ENCODE data around the gene NUTM2A.
"Not testable (repeated sequence)": the region's sequence is repeated elsewhere in the genome, so short reads cannot be mapped to it uniquely, and the experiment has no call there.

The NUTM2A gene, protein sequence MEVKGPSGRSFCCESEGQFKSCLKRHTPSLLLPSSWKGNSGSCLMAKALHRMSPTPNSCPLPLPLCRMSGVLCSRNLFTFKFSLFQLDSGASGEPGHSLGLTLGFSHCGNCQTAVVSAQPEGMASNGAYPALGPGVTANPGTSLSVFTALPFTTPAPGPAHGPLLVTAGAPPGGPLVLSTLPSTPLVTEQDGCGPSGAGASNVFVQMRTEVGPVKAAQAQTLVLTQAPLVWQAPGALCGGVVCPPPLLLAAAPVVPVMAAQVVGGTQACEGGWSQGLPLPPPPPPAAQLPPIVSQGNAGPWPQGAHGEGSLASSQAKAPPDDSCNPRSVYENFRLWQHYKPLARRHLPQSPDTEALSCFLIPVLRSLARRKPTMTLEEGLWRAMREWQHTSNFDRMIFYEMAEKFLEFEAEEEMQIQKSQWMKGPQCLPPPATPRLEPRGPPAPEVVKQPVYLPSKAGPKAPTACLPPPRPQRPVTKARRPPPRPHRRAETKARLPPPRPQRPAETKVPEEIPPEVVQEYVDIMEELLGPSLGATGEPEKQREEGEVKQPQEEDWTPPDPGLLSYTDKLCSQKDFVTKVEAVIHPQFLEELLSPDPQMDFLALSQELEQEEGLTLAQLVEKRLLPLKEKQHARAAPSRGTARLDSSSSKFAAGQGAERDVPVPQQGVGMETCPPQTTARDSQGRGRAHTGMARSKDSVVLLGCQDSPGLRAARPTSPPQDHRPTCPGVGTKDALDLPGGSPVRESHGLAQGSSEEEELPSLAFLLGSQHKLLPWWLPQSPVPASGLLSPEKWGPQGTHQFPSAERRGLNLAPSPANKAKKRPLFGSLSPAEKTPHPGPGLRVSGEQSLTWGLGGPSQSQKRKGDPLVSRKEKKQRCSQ

DNA sequence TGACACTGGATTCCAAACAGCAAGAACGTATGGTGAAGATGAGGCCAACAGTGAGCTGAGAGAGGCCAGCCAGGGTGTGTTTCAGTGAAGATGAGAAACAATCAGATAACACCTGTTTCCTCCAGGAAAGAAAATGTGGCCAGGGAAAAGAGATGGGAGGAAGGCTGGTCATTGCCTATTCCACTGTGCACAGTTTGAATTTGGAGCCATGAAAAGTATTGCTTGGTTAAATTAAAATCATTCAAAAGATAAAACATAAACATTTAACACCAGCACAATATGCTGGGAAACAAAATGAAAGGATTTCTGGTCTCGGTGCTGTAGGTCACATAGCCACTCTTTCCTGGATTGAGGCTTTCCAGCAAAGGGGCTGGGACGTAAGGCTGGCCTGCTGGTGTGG is at the start of gene NUTM2A:
NUTM2A (plus strand) TSS at position 301 of the 400 bp plus-strand sequence. CDS start 383 bp downstream, outside the sequence.
- DNase-seq: not testable (repeated sequence)

DNA sequence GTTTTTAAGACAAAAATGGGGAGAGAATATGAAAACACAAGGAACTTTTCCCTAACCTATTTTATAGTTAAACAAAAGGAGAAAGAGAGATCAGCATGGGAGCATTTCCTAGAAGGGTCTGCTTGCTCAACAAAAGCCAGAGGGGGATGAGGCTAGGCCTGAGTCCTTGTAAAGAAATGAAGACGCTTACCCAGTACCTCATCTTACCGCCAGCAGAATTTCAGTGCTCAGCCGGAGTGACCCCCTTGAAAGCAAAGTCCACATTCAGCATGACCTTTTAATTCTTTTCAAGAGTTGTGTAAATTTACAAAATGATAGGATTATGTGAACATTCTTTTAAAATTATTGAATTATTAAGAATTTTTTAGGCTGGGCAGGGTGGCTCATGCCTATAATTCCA is 47.7 kb upstream of the NUTM2A start:
- not testable (repeated sequence) for DNase-seq

DNA sequence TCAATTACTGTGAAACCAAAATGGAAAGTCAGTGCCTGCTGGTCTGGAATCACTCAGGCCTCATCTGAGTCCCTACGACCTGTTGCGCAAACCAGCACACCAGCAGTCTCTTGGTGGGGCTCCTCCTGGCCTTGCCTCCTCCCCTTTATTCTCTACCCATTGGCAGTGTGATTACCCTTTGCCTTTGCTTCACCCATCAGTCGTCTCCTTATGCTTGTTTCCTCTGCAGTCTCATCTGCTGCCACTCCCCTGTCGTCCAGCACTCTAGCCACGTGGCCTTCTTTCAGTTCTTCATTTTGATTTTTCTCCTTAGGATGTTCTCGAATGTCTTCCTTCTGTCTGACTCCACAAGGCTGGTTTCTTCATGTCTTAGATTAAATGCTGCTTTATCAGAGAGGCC is 40.8 kb upstream of the NUTM2A start:
- DNase-seq: not testable (repeated sequence)

DNA sequence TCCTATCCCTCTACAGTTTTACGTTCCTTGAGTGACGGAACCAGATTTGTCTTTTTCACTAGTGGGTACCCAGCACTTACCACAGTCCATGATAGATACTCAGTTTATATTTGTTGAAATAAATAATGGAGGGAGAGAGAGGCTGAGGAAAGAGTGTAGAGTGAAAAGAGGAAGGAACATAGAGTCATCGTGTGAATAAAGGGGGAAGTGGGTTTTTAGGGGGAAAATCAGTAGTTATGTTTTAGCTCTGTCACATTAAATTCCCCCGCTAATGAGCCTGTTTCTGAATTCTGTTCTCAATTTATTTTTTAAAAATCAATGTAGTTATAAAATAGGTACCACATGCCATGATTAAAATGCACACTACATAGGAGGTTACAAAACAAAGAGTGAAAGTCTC is 39.2 kb upstream of the NUTM2A start:
- DNase-seq: not testable (repeated sequence)

DNA sequence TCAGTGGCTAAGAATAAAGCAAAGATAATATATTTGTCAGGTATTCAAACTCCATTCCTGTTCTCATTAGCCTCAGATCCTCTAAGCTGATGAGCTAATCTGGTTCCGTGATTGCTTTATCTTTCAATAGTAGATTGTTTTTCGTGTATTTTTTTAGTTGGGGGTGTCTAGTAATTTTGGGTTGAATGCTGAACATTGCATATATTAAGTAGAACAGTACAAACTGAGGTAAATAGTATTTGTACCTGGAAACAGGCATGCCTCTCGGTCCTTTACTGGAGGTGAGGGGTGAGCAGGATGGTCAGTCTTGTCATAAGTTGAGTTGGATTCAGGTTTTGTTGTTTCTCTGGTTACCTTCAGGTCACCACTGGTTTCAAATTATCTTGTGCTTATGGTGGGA is 37.7 kb upstream of the NUTM2A start:
- not testable (repeated sequence) for DNase-seq

DNA sequence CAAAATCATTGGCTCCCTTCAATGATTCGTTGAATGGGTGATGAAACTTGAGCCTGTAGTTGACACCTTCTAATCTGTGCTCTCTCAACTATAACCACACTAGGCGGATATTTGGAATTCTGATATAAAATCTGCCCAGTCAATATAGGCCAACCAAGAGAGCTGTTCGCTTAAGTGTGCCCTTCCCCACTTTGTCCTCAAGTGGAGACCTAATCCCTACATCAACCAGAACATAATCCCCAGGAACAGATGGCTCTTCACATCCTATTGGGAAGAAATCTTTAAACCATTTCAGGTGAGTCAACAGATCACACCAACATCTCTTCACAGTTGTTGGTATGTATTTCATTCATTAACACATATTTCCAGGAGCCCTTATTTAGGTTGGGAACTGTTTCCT is 33.4 kb upstream of the NUTM2A start:
- DNase-seq: not testable (repeated sequence)

DNA sequence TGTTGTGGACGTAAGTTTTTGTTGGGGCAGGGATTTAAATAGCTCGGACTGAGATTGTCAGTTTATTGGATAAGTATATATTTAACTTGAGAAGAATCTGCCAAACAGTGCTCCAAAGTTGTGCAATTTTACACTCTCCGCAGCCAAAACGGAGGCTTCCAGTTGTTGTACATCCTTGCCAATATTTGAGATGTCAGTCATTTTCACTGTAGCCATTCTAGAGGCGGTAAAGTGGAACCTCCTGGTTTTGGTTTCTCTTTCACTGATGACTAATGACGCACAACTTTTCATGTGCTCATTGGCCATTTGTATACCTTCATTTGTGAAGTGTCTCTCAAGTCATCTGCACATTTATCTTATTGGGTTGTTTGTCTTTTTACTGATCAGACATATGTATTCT is 24.3 kb upstream of the NUTM2A start:
- DNase-seq: not testable (repeated sequence)

DNA sequence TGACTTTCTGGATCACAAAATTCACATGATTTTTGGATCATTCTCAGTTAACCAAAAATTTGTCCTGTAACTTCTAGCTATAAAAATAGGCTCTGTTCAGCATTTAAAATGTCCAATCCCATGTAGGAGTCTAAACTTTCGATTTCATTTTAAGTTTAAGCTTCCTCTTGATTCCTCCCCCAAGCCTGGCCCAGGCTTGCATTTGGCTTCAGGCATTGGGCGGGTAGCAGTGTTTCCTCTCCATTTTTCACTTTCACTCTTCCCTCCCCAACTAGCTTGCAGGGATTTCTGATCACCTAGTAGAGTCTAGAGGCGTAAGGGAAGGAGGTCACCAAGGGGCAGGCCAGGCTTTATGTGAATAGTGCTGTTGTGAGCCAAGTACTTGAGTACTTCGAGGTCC is 20.4 kb upstream of the NUTM2A start:
- not testable (repeated sequence) for DNase-seq

DNA sequence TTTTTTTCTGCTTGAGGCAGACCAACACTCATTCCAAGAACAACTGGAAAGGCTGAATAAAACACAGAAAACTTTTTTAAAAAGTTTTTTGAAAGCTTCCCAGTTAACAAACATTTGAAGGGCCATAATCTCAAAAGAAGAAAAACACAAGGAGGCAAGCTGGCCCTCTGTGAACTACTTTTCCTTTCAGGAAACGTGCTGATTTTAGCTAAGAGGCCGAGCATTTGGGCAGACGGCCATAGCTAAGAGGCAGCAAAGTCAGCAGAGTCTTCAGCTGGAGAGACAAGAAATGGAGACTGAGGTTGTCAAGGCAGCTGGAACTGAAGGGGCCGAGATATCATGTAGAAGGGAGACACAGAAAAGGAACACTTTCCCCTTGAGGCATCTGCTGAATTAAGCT is 18.3 kb upstream of the NUTM2A start:
- not testable (repeated sequence) for DNase-seq

DNA sequence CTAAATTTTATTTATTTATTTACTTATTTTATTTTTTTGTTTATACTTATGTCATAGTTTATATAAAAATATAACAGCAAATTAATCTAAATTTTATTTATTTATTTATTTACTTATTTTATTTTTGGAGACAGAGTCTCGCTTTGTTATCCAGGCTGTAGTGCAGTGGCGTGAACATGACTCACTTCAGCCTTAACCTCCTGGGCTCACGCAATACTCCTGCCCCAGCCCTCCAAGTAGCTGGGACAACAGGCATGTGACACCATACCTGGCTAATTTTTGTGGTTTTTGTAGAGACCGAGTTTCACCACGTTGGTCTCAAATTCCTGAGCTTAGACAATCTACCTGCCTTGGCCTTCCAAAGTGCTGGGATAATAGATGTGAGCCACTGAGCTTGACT is 14.9 kb upstream of the NUTM2A start:
- DNase-seq: not testable (repeated sequence)

DNA sequence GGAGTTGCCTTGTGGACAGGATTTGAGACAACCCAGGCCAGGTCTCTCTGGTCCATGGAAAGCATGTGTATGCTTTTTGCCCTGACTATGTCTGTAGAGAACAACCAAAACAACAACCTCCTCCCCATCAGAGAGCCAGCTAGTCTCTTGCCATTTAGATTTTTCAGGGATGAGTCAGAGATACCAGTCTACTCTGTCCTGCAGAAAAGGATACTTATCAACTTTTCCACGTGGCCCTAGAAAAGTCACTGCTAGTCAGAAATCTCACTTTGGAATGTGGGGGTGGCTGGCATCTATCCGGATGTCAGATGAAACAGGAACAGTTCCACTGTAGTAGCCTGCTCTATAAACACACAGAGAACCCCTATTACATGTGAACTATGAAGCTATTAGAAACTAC is 13.4 kb upstream of the NUTM2A start:
- DNase-seq: not testable (repeated sequence)

DNA sequence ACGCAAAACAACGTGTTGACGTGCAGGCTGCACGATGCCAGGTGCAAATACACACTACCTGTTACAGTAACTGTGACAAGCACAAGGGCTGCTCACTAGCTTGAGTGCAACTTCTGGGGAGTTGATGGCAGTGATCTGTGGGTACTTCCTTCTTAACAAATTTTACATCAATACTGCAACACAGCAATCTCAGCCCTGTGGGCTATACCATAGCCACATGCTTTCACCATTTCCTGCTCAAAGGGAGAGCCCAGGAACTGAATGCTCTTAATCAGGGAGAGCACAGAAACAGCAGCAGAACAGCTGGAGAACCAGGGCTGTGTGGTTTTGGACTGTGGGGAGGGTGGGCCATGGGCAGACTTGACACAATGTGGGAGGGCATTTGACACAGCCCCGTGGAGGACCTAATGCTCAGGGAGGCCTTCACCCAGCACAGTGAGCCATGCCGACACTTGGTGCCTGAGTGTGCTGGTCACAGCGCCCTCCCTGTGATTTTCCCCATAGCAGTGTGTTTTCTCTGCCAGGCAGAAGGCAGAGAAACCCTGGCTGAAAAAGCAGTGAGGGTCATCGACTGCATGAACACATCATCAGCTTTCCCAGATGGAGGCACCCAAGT is 12.0 kb upstream of the NUTM2A start:
- DNase-seq: not testable (repeated sequence)

DNA sequence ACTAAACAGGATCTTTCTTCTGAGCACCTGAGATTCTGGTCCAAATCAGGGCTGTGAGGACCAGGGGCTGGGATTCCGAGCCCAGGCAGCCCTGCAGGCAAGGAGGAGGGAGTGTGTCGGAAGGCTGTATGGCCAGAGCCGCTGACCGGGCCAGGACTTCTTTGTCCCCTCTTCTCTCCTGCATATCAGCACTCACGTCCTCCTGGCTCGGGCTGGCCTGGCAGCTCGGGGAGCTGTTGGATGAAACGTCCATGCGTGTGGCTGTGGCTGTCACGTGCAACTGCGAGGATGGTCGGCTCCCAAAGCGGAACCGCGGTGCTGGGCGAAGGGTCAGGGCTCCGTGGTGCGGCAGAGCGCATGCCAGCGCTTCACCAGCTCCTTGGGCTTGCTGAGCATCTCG is 11.4 kb upstream of the NUTM2A start:
- not testable (repeated sequence) for DNase-seq

DNA sequence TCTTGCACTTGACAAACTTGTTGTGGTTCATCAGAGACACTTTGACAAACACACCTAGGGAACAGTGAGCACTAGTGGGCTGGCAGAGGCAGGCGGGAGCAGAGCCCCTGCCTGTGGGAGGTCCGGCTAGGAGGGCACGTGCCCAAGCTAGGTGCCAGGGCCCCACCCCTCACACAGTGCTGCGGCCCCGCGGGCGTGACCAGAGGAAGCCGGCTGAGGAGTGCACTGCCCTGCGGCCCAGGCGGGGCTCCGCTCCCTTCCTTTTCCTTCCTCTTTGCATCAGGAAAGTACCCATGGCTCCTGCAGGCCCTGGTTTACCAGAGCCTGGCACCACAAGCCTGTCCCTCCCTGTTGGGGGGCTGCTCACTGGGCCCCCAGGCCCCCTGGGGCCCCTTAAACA is 9.1 kb upstream of the NUTM2A start:
- DNase-seq: not testable (repeated sequence)

DNA sequence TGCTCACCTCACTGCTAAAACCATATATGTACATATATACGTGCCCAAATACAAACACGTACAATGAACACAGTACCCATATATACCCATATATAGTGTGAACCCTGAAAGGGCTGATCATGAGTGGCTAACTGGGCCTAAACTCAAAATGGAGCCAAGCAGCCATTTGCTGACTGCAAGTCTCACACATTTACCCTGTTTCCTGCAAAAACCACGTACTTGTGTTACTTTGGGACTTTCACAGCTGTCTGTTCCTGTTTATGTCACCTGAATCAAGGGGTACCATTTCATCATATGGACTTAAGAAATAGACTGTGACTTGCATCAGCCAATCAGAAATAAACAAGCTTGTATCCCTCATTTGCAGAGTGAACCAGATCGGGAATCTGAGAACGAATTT is 5.9 kb upstream of the NUTM2A start:
- DNase-seq: not testable (repeated sequence)

DNA sequence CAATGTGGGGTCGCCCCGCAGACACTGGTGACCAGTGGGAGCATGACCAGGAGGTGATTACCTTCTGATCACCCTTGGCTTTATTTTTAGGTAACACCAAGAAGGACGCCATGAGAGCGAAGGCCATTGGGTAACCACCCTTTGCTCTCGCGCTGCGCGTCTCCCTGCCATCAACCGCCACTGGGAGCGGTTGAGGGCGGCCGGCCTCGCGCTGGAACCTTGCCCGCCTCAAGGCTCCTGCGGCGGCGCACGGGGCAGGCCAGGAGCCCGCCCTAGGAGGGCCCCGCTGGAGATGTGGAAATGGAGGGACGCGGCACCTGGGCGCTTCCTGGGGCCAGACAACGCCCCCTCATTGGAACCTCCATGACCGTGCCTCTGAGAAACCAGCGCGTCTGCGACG is 2.5 kb upstream of the NUTM2A start:
- not testable (repeated sequence) for DNase-seq

DNA sequence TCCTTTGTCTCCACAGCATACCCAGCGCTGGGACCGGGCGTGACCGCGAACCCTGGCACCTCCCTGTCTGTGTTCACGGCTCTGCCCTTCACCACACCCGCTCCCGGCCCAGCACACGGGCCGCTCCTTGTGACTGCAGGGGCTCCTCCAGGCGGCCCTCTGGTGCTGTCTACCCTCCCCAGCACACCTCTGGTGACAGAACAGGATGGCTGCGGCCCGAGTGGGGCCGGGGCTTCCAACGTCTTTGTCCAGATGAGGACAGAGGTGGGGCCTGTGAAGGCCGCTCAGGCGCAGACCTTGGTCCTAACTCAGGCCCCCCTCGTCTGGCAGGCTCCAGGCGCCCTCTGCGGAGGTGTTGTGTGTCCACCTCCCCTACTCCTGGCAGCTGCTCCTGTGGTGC is 3.0 kb downstream of the NUTM2A start:
- not testable (repeated sequence) for DNase-seq

DNA sequence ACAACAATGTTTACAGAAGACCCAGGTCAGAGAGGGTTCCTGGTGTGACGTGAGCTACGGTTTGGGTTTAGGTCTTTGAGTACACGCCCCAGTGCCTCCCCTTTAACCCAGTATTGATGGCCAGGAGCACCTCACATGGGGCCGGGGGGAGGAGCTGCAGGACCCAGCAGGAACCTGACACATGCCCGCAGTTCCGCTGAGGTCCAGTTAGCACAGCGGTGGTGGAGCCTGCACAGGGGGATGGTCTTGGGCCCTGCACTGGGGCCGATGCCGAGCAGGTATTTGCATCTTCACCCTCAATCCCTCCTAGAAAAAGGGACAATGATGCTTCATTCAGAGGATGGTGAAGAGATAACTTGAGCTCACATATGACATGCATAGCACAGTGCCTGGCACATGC is 4.0 kb downstream of the NUTM2A start:
- not testable (repeated sequence) for DNase-seq

DNA sequence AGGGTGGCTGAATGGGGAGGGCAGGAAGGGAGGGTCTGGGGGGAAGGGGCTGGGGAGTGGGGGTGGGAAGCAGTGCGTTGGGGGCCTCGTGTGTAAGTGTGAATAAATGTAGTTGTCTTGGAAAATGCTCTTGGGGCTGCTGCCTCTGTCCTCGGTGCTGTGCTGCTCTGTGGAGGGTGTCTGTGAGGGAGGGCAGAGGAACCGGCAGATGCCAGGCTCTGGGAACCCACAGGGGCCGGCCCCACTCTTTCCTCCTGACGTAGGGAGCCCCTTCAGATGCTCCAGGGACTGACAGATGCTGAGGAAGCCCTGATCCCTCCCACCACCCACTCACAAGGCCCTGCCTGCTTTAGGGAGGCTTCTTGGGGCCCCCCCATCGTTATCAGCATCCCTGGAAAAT is 9.6 kb downstream of the NUTM2A start:
- DNase-seq: not testable (repeated sequence)

DNA sequence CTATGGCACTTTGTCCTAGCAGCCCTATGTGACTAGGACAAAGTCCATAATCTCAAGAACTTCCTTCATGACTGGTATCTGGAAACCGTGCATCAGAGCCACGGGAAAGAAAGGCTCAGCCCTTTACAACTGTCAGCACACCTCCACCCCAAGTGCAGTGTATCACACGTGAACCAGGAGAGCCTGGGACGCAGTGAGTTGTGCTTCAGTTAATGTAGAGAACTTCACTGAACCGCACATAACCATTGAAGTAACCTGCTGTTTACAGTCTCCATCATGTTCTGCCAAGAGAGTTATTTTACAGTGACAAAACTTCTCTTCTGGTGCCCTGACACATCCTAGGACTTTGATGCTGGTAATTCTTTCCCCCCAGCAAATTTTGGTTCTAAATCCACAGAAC is 12.0 kb downstream of the NUTM2A start:
- not testable (repeated sequence) for DNase-seq

DNA sequence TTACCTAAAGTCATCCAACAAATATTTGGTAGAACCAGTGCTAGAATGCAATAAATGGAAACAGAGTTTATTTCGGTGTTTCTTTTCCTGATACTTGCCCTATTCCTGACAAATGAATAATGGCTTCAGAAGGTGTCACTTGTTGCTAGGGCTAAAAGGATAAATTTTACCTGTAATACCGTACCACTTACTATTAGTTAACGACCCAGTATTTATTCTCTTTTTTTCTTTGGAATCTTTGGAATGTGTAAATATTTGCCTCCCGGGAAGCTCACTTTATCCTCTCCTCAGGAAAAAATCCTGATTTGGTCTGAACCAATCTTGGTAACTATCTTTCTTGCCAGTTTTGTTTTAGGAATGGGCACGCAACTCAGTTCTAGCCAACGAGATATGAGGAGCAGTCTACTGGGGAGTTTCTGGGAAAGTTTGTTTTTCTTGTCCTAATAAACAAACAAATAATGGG is 14.1 kb downstream of the NUTM2A start:
- not testable (repeated sequence) for DNase-seq

DNA sequence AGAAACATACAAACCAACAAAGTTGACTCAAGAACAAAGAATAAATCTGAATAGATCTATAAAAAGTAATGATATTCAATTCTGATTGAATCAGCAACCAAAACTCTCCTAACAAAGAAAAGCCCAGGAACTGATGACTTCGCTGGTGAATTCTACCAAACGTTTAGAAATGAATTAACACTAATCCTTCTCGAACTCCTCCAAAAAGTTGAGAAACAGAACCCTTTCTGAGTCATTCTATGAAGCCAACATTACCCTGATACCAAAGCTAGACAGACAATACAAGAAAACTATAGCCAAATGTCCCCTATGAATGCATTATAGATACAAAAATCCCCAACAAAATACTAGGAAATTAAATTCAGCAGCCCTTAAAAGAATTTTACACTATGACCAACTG is 16.9 kb downstream of the NUTM2A start:
- DNase-seq: not testable (repeated sequence)

DNA sequence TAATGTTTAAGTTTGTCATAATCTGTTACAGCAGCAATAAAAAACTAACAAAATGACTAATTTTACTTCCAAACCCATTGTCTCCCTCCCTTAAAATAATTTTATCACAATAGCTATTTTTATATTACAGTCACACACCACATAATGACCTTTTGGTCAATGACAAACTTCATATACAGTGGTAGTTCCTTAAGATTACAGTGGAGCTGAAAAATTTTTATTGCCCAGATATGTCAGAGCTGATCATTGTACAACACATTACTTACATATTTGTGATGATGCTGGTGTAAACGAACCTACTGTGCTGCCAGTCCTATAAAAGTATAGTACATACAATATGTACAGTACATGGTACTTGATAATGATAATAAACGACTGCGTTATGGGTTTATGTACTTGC is 22.1 kb downstream of the NUTM2A start:
- DNase-seq: not testable (repeated sequence)
